K562 (cell line): ENCODE measurements around the gene HDAC9.

Experiments used
- CBFB ChIP-seq: sonication (generic); formaldehyde crosslinking; IDR thresholded peaks from 2 replicates; pipeline ENCODE4 v1.4.0; 2020; ENCODE audit warnings: mild to moderate bottlenecking, missing genetic modification reagents
- E2F4 ChIP-seq: sonication (generic); formaldehyde crosslinking; IDR thresholded peaks from 2 replicates; pipeline ENCODE4 v1.8.0; 2022; ENCODE audit warnings: mild to moderate bottlenecking, low read depth, missing genetic modification reagents
- SMAD3 ChIP-seq: fragments of 450-650 bp; formaldehyde crosslinking; conservative IDR thresholded peaks from 2 replicates; pipeline ENCODE4 v1.4.0; 2020; ENCODE audit warnings: mild to moderate bottlenecking
- TRIM24 ChIP-seq, 2 experiments: fragments of 450-650 bp; IDR thresholded peaks; 2 replicates each; pipeline ENCODE4 v1.6.1; 2016
- ZNF224 ChIP-seq: sonication (generic); formaldehyde crosslinking; IDR thresholded peaks from 2 replicates; pipeline ENCODE4 v1.8.0; 2022; ENCODE audit warnings: mild to moderate bottlenecking, missing genetic modification reagents
- ZNF707 ChIP-seq: fragments of 250-450 bp; sonication (Bioruptor Pico); conservative IDR thresholded peaks from 2 replicates; pipeline ENCODE4 v1.8.0; 2022; ENCODE audit warnings: inconsistent platforms, mild to moderate bottlenecking, moderate library complexity
- ZNF785 ChIP-seq: fragments of 250-450 bp; sonication (Bioruptor Pico); IDR thresholded peaks from 2 replicates; pipeline ENCODE4 v1.4.0; 2020; ENCODE audit warnings: mild to moderate bottlenecking
- TF ChIP-seq, protein P1 (sequence below): fragments of 250-450 bp; sonication (Bioruptor Pico); IDR thresholded peaks from 2 replicates; pipeline ENCODE4 v1.4.0; 2020; ENCODE audit warnings: mild to moderate bottlenecking, moderate library complexity
- TF ChIP-seq, protein P2 (sequence below), 3 experiments: IDR thresholded peaks in 2 of 3; conservative IDR thresholded peaks in 1 of 3; 2 replicates each; pipeline ENCODE4 v1.5.1; 2011 to 2012; ENCODE audit warnings: low read length in 3 of 3, mild to moderate bottlenecking in 3 of 3, control low read depth in 2 of 3, improper control_type of control experiment in 1 of 3, inconsistent platforms in 1 of 3, low read depth in 1 of 3, mixed read lengths in 1 of 3, moderate library complexity in 1 of 3; ENCODE audit not compliant: insufficient read depth in 2 of 3
- TF ChIP-seq, protein P3 (sequence below): fragments of 250-450 bp; sonication (Bioruptor Pico); IDR thresholded peaks from 2 replicates; pipeline ENCODE4 v1.9.0; 2021; ENCODE audit warnings: mild to moderate bottlenecking

DNA sequence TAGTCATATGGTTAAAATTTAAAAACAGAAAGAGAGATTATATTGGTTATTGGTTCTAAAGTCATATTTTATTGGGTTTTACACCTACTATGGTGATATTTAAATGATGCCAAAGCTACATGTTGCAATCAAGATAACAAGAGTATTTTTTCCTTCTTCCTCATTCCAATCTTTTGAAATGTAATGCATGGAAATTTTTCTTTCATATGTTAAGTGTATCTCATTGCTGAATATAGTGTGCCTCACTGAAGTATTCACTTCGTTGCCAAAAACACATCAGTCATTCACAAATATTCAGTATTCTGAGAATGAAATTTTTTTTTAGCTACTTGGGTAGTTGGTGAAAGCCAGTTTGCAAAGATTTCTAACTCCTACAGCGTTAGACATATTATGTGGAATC lies 19.5 kb downstream of the HDAC9 start:
- TF ChIP-seq, protein P1, sequence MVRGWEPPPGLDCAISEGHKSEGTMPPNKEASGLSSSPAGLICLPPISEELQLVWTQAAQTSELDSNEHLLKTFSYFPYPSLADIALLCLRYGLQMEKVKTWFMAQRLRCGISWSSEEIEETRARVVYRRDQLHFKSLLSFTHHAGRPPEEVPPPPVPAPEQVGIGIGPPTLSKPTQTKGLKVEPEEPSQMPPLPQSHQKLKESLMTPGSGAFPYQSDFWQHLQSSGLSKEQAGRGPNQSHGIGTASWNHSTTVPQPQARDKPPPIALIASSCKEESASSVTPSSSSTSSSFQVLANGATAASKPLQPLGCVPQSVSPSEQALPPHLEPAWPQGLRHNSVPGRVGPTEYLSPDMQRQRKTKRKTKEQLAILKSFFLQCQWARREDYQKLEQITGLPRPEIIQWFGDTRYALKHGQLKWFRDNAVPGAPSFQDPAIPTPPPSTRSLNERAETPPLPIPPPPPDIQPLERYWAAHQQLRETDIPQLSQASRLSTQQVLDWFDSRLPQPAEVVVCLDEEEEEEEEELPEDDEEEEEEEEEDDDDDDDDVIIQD (CRISPR knock-in tag), result no peak
- TF ChIP-seq ZNF224 (no peak), SMAD3 (CRISPR knock-in tag) (no peak), TRIM24 (IDR thresholded peaks at IDR 0.05) (no peak), E2F4 (CRISPR knock-in tag) (no peak), CBFB (CRISPR knock-in tag) (no peak), ZNF707 (CRISPR knock-in tag) (no peak), ZNF785 (CRISPR knock-in tag) (no peak)
- TF ChIP-seq, protein P2, sequence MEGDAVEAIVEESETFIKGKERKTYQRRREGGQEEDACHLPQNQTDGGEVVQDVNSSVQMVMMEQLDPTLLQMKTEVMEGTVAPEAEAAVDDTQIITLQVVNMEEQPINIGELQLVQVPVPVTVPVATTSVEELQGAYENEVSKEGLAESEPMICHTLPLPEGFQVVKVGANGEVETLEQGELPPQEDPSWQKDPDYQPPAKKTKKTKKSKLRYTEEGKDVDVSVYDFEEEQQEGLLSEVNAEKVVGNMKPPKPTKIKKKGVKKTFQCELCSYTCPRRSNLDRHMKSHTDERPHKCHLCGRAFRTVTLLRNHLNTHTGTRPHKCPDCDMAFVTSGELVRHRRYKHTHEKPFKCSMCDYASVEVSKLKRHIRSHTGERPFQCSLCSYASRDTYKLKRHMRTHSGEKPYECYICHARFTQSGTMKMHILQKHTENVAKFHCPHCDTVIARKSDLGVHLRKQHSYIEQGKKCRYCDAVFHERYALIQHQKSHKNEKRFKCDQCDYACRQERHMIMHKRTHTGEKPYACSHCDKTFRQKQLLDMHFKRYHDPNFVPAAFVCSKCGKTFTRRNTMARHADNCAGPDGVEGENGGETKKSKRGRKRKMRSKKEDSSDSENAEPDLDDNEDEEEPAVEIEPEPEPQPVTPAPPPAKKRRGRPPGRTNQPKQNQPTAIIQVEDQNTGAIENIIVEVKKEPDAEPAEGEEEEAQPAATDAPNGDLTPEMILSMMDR (IDR thresholded peaks at IDR 0.05 in 2 of 3, conservative IDR thresholded peaks at IDR 0.05 in 1 of 3; ENCODE audit: insufficient read depth in 2 of 3, low read depth in 1 of 3, low read length in 3 of 3), result no peak
- TF ChIP-seq, protein P3, sequence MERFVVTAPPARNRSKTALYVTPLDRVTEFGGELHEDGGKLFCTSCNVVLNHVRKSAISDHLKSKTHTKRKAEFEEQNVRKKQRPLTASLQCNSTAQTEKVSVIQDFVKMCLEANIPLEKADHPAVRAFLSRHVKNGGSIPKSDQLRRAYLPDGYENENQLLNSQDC (CRISPR knock-in tag), result no peak
